Small intestine (tissue), 7 donors: ENCODE measurements around the gene OR2Y1. TPM values are rescaled to one million over a fixed set of nuclear protein-coding genes. Genes with fewer than 3 reads are reported as not detected.
"Not testable (repeated sequence)": the region's sequence is repeated elsewhere in the genome, so short reads cannot be mapped to it uniquely, and the experiment has no call there.

ENCODE experiments used
- DNase-seq, 2 donors: peaks; one replicate each; pipeline versions ENCODE4 v3.0.0 to v3.0.0-alpha.2; 2013
- FAIRE-seq: peaks from 2 replicates; lab custom pipeline; 2012; peaks lifted over from hg19 to GRCh38; lab: Jason Lieb, UNC
- H3K27ac ChIP-seq, 3 donors: one replicate each; pipeline ENCODE4 v1.5.1; 2013; ENCODE audit warnings: low read length in 2 of 3, mild to moderate bottlenecking in 2 of 3, control low read depth in 1 of 3, inconsistent platforms in 1 of 3, low read depth in 1 of 3, moderate library complexity in 1 of 3
- H3K27me3 ChIP-seq, 3 donors: one replicate each; pipeline ENCODE4 v1.6.1; 2013; ENCODE audit warnings: low read length in 3 of 3, inconsistent platforms in 1 of 3; ENCODE audit not compliant: control insufficient read depth in 3 of 3, insufficient read depth in 3 of 3
- H3K36me3 ChIP-seq, 3 donors: one replicate each; pipeline ENCODE4 v1.6.1; 2013; ENCODE audit warnings: low read length in 3 of 3, inconsistent platforms in 1 of 3, low read depth in 1 of 3, mild to moderate bottlenecking in 1 of 3, moderate library complexity in 1 of 3; ENCODE audit not compliant: control insufficient read depth in 3 of 3, insufficient read depth in 2 of 3
- H3K4me1 ChIP-seq, 3 donors: one replicate each; pipeline ENCODE4 v1.6.1; 2013; ENCODE audit warnings: low read length in 2 of 3, inconsistent platforms in 1 of 3, low read depth in 1 of 3, mild to moderate bottlenecking in 1 of 3, moderate library complexity in 1 of 3; ENCODE audit not compliant: control insufficient read depth in 3 of 3, insufficient read depth in 2 of 3
- H3K4me3 ChIP-seq, 3 donors: one replicate each; pipeline ENCODE4 v1.5.1; 2013; ENCODE audit warnings: low read length in 3 of 3, control low read depth in 1 of 3, inconsistent platforms in 1 of 3, low read depth in 1 of 3, mild to moderate bottlenecking in 1 of 3, moderate library complexity in 1 of 3
- H3K9me3 ChIP-seq, 2 donors: one replicate each; pipeline ENCODE4 v1.6.1; 2013; ENCODE audit warnings: low read depth in 1 of 2, low read length in 1 of 2; ENCODE audit not compliant: control insufficient read depth in 2 of 2, insufficient read depth in 1 of 2
- WGBS, 3 donors: extraction: QIAGEN DNeasy Blood & Tissue Kit; methylation state at CpG; one replicate each; pipeline ENCODE4 v1.1.7; 2013; 5-methylcytosine and 5-hydroxymethylcytosine counted together
- polyA plus RNA-seq, 4 donors: library from polyadenylated mRNA; stranded (reverse) in 3 of 4; unstranded in 1 of 4; fragments of 200-250 nt in 3 of 4; fragments of 120-200 nt in 1 of 4; gene quantifications; one replicate each; pipeline versions ENCODE4 v1.2.1 to v1.2.3, GENCODE V29; 2013
- donor health status: healthy with polysubstance abuse.
- donor health status: control.
- donor health status: control.
- donor health status: Bipolar disorder and iron deficiency.
- donor health status: healthy.

The OR2Y1 gene
- polyA plus RNA-seq, 4 donors = not detected

DNA sequence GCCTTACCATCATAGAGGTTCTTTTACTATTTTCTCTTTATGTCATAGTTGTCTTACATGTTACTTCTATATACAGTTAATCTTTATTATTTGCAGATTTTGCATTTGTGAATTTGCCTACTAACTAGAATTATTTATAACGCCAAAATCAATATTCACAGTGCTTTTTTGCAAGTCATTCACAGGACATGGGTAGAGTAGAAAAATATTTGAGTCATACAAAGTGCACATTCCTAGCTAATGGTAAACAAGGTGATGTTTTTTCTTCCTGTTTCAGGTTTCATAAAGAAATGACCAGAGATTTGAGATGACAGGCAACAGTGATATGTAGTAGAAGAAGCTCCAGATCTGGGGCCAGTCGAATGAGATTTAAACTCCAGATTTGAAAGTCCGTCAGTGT lies 30.0 kb upstream of the OR2Y1 start:
- no peaks in the 10 kb centered on the region for H3K36me3 ChIP-seq
- H3K4me1 ChIP-seq = no peaks in the 10 kb centered on the region
- WGBS, 3 donors = 75 to 90% (median 83%) methylated on average over 3 of the region's 3 CpGs
- DNase-seq = no peak
- H3K9me3 ChIP-seq = peaks cover 0 to 3% of the 10 kb centered on the region in 2 donors
- FAIRE-seq = no peak
- no peak overlapping the region for H3K4me3 ChIP-seq
- H3K27me3 ChIP-seq = no peaks in the 10 kb centered on the region
- H3K27ac ChIP-seq = no peak overlapping the region

DNA sequence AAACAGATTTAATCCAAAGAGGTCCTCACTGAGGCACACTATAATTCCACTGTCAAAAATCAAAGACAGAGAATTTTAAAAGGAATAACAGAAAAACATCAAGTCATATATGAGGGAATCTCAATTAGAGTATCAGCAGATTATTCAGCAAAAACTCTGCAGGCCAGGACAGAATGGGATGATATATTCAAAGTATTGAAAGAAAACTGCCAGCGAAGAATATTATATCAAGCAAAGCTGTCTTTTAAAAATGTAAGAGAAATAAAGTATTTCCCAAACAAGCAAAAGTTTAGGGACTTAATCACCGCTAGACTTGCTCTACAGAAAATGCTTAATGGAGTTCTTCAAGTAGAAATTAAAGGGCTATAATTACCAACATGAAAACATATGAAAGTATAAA lies 15.7 kb upstream of the OR2Y1 start:
- no peak for DNase-seq
- FAIRE-seq = no peak
- peaks cover 0 to 13% of the 10 kb centered on the region in 2 donors for H3K9me3 ChIP-seq
- no peak overlapping the region for H3K4me3 ChIP-seq
- H3K27ac ChIP-seq = no peak overlapping the region
- no peaks in the 10 kb centered on the region for H3K4me1 ChIP-seq
- H3K27me3 ChIP-seq = peaks cover 0 to 7% (median 0%) of the 10 kb centered on the region in 3 donors
- 62 to 68% (median 65%) methylated on average over 2 of the region's 2 CpGs for WGBS, 3 donors
- no peaks in the 10 kb centered on the region for H3K36me3 ChIP-seq

DNA sequence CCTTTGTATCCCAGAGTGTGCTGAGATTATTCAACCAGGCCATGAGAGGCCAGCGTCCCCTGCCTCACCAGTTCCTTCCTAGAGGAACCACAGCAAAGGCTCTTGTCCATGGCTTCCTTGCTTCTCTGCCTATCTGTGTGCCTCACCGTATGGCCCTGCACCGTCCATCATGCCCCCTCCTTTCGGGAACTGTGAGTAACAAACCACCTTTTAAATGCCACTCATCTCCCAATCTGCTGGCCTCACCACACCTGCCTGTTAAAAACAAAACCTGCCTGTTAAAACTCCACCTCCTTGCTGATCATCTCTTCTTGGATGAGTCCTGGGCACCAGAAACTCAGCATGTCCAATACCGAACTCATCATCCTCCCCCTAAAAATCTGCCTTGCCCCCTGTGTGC lies 4.4 kb upstream of the OR2Y1 start:
- Histone ChIP-seq H3K4me3 (no peak overlapping the region), H3K36me3 (no peaks in the 10 kb centered on the region), H3K27ac (no peak overlapping the region), H3K9me3 (no peaks in the 10 kb centered on the region), H3K4me1 (no peaks in the 10 kb centered on the region), H3K27me3 (peaks cover 0 to 5% (median 0%) of the 10 kb centered on the region in 3 donors)
- FAIRE-seq = no peak
- 65 to 77% (median 71%) methylated on average over 5 of the region's 5 CpGs for WGBS, 3 donors
- no peak for DNase-seq

DNA sequence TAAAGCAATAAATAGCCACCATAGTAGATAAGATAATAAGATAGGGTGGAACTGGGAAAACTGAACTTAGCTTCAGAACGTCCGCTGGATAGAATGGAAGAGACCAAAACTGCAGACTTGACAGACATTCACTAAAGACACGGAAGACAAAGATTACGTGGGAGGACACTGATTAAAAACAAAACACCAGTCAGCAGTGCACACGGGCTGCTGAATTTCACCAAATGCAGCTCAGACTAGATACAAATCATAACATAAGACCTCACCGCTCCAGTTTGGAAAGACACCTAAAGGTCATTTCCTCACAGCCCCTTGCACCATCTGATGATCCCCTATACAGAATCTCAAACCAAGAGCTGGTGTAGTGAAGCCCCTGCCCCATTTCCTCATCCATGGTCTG lies 2.9 kb upstream of the OR2Y1 start:
- Histone ChIP-seq H3K27me3 (peaks cover 0 to 5% (median 0%) of the 10 kb centered on the region in 3 donors), H3K27ac (no peak overlapping the region), H3K36me3 (no peaks in the 10 kb centered on the region), H3K4me1 (no peaks in the 10 kb centered on the region), H3K9me3 (no peaks in the 10 kb centered on the region), H3K4me3 (no peak overlapping the region)
- DNase-seq = no peak
- 61 to 68% (median 62%) methylated on average over 6 of the region's 6 CpGs for WGBS, 3 donors
- FAIRE-seq = no peak

DNA sequence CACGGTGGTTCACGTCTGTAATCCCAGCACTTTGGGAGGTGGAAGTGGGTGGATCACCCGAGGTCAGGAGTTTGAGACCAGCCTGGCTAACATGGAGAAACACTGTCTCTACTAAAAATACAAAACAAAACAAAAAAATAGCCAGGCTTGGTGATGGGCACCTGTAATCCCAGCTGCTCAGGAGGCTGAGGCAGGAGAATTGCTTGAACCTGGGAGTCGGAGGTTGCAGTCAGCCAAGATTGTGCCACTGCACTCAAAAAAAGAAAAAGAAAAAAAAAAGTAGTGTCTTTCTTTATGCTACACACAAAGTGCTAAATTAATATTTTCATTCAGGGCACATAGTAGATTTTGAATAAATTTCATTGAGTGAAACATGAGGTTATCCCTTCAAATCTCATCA lies 1.1 kb upstream of the OR2Y1 start:
- H3K9me3 ChIP-seq, H3K27ac ChIP-seq, H3K36me3 ChIP-seq, H3K4me3 ChIP-seq, H3K4me1 ChIP-seq, FAIRE-seq, H3K27me3 ChIP-seq, DNase-seq: not testable (repeated sequence)
- 58 to 80% (median 79%) methylated on average over 4 of the region's 4 CpGs for WGBS, 3 donors

DNA sequence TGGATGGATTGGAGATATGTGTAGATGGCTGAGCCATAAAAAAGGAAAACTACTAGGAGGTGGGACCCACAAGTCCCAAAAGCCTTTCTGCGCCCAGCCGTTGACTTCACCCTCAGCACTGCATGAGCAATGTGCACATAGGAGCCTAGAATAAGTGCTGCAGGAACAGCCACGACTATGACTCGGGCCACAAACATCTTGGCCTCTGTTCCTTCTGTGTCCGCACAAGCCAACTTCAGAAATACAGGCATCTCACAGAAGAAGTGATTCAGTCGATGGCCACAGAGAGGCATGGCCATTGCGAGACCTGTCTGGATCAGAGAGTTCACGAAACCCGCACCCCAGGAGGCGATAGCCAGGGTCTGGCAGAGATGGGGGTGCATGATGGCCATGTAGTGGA lies 587 bp downstream of the OR2Y1 start:
- no peak for FAIRE-seq
- Histone ChIP-seq H3K4me3 (no peak overlapping the region), H3K27me3 (peaks cover 0 to 4% (median 0%) of the 10 kb centered on the region in 3 donors), H3K4me1 (no peaks in the 10 kb centered on the region), H3K27ac (no peak overlapping the region), H3K36me3 (no peaks in the 10 kb centered on the region), H3K9me3 (no peaks in the 10 kb centered on the region)
- no peak for DNase-seq
- 88 to 92% (median 92%) methylated on average over 10 of the region's 10 CpGs for WGBS, 3 donors

DNA sequence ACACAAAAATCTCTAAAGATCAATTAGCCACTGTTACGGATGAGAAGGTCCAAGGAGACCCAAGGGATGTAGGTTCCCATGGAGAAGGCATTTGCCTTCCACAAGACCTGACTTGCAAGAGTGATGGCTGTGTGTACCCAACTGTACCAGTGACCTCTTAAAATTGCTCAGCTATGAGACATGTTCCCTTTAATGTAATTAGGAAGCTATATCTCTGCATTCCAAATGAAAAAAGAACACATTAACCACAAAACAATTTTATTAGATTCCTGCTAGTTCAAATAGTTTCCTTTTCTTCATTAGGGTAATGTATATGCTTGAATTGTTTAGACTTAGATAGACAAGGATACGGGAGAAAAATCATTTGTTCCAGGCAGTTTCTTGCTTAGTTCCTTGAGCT lies 3.3 kb downstream of the OR2Y1 start:
- no peak overlapping the region for H3K4me3 ChIP-seq
- FAIRE-seq (no peak), DNase-seq (no peak)
- peaks cover 0 to 4% (median 0%) of the 10 kb centered on the region in 3 donors for H3K27me3 ChIP-seq
- no peak overlapping the region for H3K27ac ChIP-seq
- WGBS, 3 donors = 67 to 88% (median 84%) methylated on average over 2 of the region's 2 CpGs
- no peaks in the 10 kb centered on the region for H3K4me1 ChIP-seq
- H3K36me3 ChIP-seq = no peaks in the 10 kb centered on the region
- H3K9me3 ChIP-seq = no peaks in the 10 kb centered on the region

DNA sequence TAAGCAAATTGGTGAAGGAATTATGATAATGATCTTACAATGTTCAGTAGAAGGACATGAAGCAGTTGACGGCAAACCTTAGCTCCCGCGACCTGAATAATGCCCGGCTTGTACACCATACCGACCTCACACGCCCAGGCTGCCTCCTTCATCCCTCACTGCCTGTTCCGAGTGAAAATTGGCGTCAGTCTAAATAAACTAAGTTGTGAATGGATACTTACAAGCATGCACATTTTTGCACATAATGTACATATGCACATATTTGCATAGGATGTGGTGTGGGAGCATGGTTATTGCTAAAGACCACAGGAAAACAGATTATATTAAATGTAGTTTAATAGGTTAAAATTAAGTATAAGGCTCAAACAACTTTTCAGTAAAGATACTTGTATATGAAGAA lies 14.9 kb downstream of the OR2Y1 start:
- H3K27ac ChIP-seq = no peak overlapping the region
- DNase-seq (no peak), FAIRE-seq (no peak)
- 83 to 89% (median 89%) methylated on average over 8 of the region's 8 CpGs for WGBS, 3 donors
- H3K36me3 ChIP-seq = no peaks in the 10 kb centered on the region
- H3K4me3 ChIP-seq = no peak overlapping the region
- H3K4me1 ChIP-seq = no peaks in the 10 kb centered on the region
- H3K27me3 ChIP-seq = no peaks in the 10 kb centered on the region
- H3K9me3 ChIP-seq = no peaks in the 10 kb centered on the region

DNA sequence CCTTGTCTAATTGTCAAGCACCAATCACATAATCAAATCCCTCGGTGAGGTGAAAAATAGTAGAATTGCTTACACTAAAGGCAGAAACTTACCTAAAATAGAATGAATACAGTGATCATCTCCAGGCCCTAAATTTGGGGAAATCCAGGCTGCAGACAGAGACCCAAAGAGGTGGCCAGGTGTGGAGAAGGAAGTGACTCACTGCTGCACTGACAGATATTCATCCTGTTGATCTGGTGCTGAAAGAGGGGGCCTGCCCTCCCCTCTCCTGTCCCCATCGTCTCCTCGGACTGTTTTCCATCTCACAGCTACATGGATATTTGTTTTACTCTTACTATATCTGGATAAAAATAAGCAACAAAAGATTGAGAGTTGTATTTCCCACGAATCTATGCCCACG lies 15.9 kb downstream of the OR2Y1 start:
- H3K27ac ChIP-seq = no peak overlapping the region
- H3K4me1 ChIP-seq = no peaks in the 10 kb centered on the region
- H3K36me3 ChIP-seq = no peaks in the 10 kb centered on the region
- H3K9me3 ChIP-seq = no peaks in the 10 kb centered on the region
- no peaks in the 10 kb centered on the region for H3K27me3 ChIP-seq
- FAIRE-seq = no peak
- WGBS, 3 donors = 58 to 67% (median 63%) methylated on average over 5 of the region's 5 CpGs
- DNase-seq = no peak
- no peak overlapping the region for H3K4me3 ChIP-seq
